Right atrium auricular region (tissue), 2 donors: Measurements from ENCODE around the gene KCNF1. TPM values are rescaled to one million over a fixed set of nuclear protein-coding genes. Genes with fewer than 3 reads are reported as not detected.
"Not testable (repeated sequence)": the region's sequence is repeated elsewhere in the genome, so short reads cannot be mapped to it uniquely, and the experiment has no call there.

ENCODE experiments used
- DNase-seq: peaks from one replicate; pipeline ENCODE4 v3.0.0-alpha.2; 2019; ENCODE audit warnings: low spot score
- H3K27ac ChIP-seq, 2 donors: fragments of 200-600 bp; sonication (generic); 1 replicate in 1 of 2; 2 replicates in 1 of 2; pipeline ENCODE4 v1.5.1; 2016 to 2019
- H3K27me3 ChIP-seq, 2 donors: fragments of 200-600 bp; sonication (generic); one replicate each; pipeline versions ENCODE4 v1.5.1 to v1.6.0; 2017 to 2019
- H3K36me3 ChIP-seq: fragments of 200-600 bp; sonication (generic); one replicate; pipeline ENCODE4 v1.5.1; 2016
- H3K4me1 ChIP-seq, 2 donors: fragments of 200-600 bp; sonication (generic); one replicate each; pipeline versions ENCODE4 v1.5.1 to v1.6.0; 2017 to 2019
- H3K4me3 ChIP-seq, 2 donors: fragments of 200-600 bp; sonication (generic); 1 replicate in 1 of 2; 2 replicates in 1 of 2; pipeline ENCODE4 v1.5.1; 2017 to 2019; ENCODE audit warnings: mild to moderate bottlenecking in 1 of 2, moderate library complexity in 1 of 2
- H3K9me3 ChIP-seq, 2 donors: fragments of 200-600 bp; sonication (generic); one replicate each; pipeline ENCODE4 v1.5.1; 2019
- CTCF ChIP-seq, 2 donors: fragments of 200-600 bp; sonication (generic); IDR thresholded peaks; one replicate each; pipeline ENCODE4 v1.5.1; 2019; ENCODE audit warnings: antibody characterized with exemption in 2 of 2
- total RNA-seq, 2 donors: library from RNA; depleted of rRNA; stranded (reverse); fragments of >200 nt; gene quantifications; one replicate each; pipeline ENCODE4 v1.1.0, GENCODE V29; 2016

Gene KCNF1
- total RNA-seq, 2 donors from 2014 or later, result 0.30 to 0.94 TPM

GRCh38 chr2:10956006-10956790, 44.5 kb downstream of the KCNF1 start:
- Histone ChIP-seq H3K36me3 (no peaks in the 10 kb centered on the region), H3K4me1 (no peaks in the 10 kb centered on the region), H3K27me3 (no peaks in the 10 kb centered on the region), H3K9me3 (no peaks in the 10 kb centered on the region), H3K4me3 (no peak overlapping the region), H3K27ac (no peak overlapping the region)
- no peak for TF ChIP-seq CTCF (IDR thresholded peaks at IDR 0.05)
- DNase-seq, result no peak

- H3K36me3 ChIP-seq, result no peaks in the 10 kb centered on the region
- no peak overlapping the region for H3K27ac ChIP-seq
- H3K9me3 ChIP-seq, result no peaks in the 10 kb centered on the region
- H3K4me1 ChIP-seq, result no peaks in the 10 kb centered on the region
- no peak overlapping the region for H3K4me3 ChIP-seq
- H3K27me3 ChIP-seq, result no peaks in the 10 kb centered on the region
- no peak for TF ChIP-seq CTCF (IDR thresholded peaks at IDR 0.05)
- DNase-seq, result no peak
These were observed 45.7 kb downstream of the KCNF1 start for GRCh38 chr2:10957391-10957790.

GRCh38 chr2:10958452-10958851, 46.7 kb downstream of the KCNF1 start:
- not testable (repeated sequence) for H3K4me1 ChIP-seq, H3K27me3 ChIP-seq, H3K4me3 ChIP-seq, H3K36me3 ChIP-seq, DNase-seq, H3K27ac ChIP-seq, H3K9me3 ChIP-seq

GRCh38 chr2:10960606-10961489, 49.1 kb downstream of the KCNF1 start:
- no peaks in the 10 kb centered on the region for H3K9me3 ChIP-seq
- H3K4me3 ChIP-seq, result no peak overlapping the region
- H3K27me3 ChIP-seq, result no peaks in the 10 kb centered on the region
- H3K36me3 ChIP-seq, result no peaks in the 10 kb centered on the region
- no peaks in the 10 kb centered on the region for H3K4me1 ChIP-seq
- no peak overlapping the region for H3K27ac ChIP-seq
- no peak for TF ChIP-seq CTCF (IDR thresholded peaks at IDR 0.05)
- no peak for DNase-seq

GRCh38 chr2:10961490-10961875, 49.7 kb downstream of the KCNF1 start:
- Histone ChIP-seq H3K4me1 (no peaks in the 10 kb centered on the region), H3K27ac (no peak overlapping the region), H3K27me3 (no peaks in the 10 kb centered on the region), H3K9me3 (no peaks in the 10 kb centered on the region), H3K4me3 (no peak overlapping the region), H3K36me3 (no peaks in the 10 kb centered on the region)
- TF ChIP-seq CTCF (IDR thresholded peaks at IDR 0.05), result no peak
- DNase-seq, result no peak

- Histone ChIP-seq H3K36me3 (no peaks in the 10 kb centered on the region), H3K4me3 (no peak overlapping the region), H3K27me3 (no peaks in the 10 kb centered on the region), H3K27ac (no peak overlapping the region), H3K4me1 (no peaks in the 10 kb centered on the region), H3K9me3 (no peaks in the 10 kb centered on the region)
- TF ChIP-seq CTCF (IDR thresholded peaks at IDR 0.05), result no peak
- no peak for DNase-seq
These were observed 50.3 kb downstream of the KCNF1 start for GRCh38 chr2:10962004-10962403.
